Stimulated activated CD4-positive, alpha-beta T cell treated with anti-CD3 and anti-CD28 coated beads, Interleukin-1b, Interleukin-23, amount 100 ng/mL, for 1 hour (primary cell): ENCODE measurements around the gene PSMB3.

Experiments used
- DNase-seq, 2 donors: peaks; one replicate each; pipeline ENCODE4 v3.0.0-alpha.2; 2020; ENCODE audit warnings: low read depth in 2 of 2

The PSMB3 gene

DNA sequence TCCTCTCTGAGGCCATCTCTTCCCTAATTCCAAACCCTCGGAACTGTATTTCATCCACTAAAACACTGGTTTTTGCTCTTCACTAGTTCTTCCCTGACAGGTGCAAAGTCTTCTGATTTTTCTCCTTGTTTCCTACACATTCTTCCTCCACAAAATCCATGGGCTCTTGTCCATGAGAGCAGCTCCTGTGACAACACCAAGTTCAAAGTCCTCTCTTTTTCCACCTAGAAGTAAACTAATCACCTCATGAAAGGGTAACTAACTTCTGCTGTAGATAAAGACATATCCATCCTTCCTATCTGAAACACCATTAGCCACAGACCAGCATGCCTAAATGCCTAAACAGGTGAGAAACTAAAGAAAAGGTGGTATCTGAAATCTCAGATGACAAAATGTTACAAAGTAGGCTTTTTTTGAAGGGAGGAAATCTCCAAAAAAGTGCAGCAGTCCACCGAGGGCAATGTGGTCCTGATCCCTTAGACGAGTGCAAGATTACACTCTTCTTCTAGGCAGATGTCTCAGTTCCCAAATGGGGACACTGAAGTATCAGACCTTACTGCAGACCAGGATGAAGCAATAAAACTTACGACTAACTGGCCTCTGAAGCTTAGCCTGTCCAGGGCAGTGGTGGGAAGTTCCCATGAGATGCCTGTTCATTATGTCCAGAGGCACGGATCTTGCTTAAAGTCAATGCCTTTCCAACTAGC lies 44.1 kb downstream of the PSMB3 start:
- DNase-seq = no peak

DNA sequence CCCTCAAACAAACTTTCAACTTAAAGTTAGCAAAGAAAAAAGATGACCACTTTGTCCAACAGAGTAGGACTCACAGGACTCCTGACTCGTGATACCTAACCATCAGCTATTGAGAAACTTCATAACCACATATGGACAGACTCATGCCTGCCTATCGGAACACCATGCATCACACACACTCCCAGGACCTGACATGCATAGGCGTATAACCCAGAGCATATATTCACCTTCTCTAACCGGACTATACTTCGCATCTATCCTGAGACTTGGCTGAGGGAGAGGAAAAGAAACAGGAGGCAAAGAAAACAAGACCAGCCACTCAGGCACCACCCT lies 44.6 kb downstream of the PSMB3 start:
- no peak for DNase-seq

DNA sequence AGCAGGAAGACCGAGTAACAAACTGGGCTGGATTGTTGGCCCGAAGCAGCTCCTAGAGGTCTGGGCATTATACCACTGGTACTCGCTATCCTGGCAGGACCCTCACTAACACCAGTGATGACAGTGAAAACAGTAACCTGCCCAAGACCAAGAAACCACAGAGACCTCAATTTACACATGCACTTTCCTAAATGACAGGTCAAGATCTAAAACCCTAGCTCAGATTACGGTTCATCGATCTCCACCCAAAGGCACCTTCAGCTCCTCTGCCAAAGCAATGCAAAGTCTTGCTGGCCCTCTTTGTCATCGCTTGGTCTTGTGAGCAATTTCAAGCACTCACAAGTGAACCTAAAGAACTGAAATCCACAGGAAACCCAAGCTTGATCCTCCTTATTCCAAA lies 45.3 kb downstream of the PSMB3 start:
- no peak for DNase-seq

DNA sequence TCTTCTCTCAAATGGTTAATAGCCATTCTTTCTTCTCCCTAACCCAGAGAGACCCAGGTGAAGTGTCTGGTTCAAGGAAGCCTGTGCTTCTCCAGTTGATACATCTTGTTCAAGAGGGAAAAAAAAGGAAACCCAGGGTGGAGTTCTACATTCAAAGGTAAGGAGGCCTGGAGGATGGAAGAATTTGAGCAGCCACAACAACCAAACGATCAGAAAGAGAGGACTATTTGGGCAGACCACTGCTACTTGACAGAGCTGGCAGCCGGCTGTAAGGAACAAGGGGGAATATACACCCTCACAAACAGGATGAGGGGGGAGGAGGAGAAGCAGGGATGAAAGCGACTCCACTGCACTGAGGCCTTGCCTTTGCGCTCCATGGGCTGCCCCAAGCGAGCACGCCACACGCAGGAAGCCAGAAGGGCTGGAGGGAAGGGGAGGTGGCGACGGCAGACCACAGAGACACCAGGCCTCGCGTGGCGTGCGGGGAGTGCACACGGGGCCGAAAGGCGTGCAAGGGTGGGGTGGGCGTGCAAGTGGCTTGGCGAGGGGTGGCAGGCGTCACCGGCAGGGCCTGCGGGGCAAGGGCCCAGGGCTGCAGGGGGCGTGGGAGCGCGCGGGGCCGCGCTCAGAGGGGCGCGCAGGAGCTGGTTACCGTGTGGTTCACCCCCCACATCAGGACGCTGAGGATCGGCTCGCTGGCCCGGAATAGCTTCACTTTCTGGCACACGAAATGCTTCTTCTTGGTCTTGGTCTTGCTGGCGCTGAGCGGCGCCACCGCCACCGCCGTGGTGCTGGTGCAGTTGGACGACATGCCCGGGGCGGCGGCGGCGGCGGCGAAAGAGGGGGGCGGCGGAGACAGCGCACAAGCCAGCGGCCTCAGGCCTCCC lies 46.3 kb downstream of the PSMB3 start:
- peak; percentile 4 to 11 for DNase-seq

DNA sequence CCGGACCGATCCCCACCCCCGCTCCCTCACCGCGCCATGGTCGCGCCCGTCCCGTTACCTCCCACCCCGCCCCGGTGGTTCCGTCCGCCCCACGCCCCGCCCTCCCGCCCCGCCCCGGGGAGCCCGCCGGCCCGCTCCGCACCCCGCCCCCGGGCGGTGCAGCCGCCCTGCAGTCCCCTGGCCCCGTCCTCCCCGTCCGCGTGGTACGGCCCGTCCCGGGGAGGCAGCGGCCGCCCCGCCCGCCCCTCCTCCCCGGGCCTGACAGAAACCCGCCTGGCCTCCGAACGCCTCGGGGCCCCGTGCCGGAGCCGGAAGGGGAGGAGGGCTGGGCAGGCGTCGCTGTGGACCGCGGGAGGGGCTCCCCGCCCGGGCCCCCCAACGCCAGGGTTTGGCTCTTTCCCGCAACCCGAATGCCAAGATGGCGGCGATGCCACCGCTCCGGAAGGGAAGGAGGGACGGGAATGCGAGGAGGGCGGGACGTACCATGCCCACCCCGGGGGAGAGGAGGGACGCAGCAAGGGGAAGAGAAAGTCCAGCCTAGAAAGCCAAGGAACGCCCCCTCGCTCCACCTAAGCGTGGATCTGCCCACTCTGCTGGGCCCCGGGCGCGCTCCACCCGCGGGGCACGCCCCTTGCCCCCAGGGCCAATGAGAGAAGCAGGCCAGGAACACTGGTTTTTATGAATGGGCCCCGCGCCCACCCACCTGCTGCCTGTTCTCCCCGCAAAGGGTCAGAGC lies 47.1 kb downstream of the PSMB3 start, which contains the start of gene PIP4K2B:
TSS of gene PIP4K2B (minus strand) at position 56 of the 736 bp plus-strand sequence. CDS start 132 bp downstream, outside the sequence.
- peak; percentile 63 to 64 for DNase-seq

DNA sequence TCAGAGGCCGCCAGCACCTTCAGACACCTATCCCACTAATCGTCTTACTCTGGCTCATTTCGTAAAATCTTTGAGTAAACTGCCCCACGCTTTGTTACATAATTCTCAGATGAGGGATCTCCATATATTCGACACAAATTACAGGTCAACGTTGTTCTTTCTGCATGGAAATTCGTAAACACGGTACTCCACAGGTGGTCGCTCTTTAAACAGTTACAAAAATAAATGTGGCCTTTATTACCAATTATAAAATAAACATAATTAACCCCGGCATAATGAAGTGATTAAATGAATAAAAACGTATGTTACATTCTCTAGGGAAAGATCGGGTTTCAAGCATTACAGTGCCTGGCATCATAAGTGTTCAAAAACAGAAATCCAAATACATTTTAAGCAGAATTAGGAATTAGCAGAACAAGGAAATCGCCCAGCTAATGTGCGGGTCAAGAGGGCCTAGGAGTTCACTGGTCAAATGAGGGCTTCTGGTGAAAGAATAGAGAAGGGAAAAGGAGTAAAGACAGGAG lies 47.8 kb downstream of the PSMB3 start:
- DNase-seq = no peak

DNA sequence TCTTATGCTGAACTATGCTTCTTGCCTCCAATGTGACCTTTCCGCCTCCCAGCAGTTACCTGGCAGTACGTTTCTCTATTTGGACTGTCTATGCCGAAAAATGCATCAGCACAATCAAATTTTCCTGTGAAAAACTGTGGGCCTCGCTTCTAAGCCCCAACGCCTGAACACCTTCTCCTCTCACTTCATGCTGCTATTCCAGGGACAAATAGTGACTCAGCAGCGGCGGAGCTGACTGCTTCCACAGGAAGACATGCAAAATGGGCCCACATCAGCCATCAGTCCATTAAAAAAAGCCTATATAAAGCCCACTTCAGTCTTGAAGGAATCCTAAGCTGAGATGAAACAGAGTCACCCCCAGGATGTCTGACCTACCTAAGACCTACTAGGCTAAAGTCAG lies 57.3 kb downstream of the PSMB3 start:
- no peak for DNase-seq
